SK-N-MC (cell line): Measurements from ENCODE around the gene TMEM86A.

Experiments used
- EZH2 ChIP-seq: fragments of 200-600 bp; sonication (generic); IDR thresholded peaks from one replicate; pipeline ENCODE4 v1.6.1; 2017; ENCODE audit warnings: antibody characterized with exemption
- FOXP2 ChIP-seq: optimal IDR thresholded peaks from 2 replicates; pipeline ENCODE3; 2011; ENCODE audit warnings: mild to moderate bottlenecking, moderate library complexity; ENCODE audit not compliant: insufficient read depth; ENCODE audit errors: extremely low read length, control extremely low read depth
- POLR2AphosphoS5 ChIP-seq: IDR thresholded peaks from 2 replicates; pipeline ENCODE4 v1.6.1; 2012; ENCODE audit warnings: mild to moderate bottlenecking, low read depth, low read length, borderline replicate concordance

GRCh38 chr11:18701614-18702216 lies 3.1 kb downstream of the TMEM86A start:
- TF ChIP-seq EZH2 (no peak), POLR2AphosphoS5 (no peak), FOXP2 (no peak)
